Measurements from ENCODE around the gene ACKR2. TPM values are rescaled to one million over a fixed set of nuclear protein-coding genes. Genes with fewer than 3 reads are reported as not detected.

The ACKR2 gene
- polyA plus RNA-seq, 1 donor (not counting 4 experiments of a cell fraction or from before 2014, with no cell fraction given): 0.22 TPM

- dilution Hi-C loops (cut with MboI; ENCODE audit: extremely low pct_ligation_motif_present, low sequenced_read_pairs): no loop called here
- no peak overlapping the region for H3K4me2 ChIP-seq (ENCODE audit: control insufficient read depth, extremely low read depth, insufficient read depth, low read depth, low read length)
- H4K20me1 ChIP-seq (ENCODE audit: control insufficient read depth, extremely low read depth, insufficient read depth, low read length): no peaks in the 10 kb centered on the region
- TF ChIP-seq EZH2 (IDR thresholded peaks at IDR 0.05; ENCODE audit: low read length): no peak
- TF ChIP-seq, protein P1, sequence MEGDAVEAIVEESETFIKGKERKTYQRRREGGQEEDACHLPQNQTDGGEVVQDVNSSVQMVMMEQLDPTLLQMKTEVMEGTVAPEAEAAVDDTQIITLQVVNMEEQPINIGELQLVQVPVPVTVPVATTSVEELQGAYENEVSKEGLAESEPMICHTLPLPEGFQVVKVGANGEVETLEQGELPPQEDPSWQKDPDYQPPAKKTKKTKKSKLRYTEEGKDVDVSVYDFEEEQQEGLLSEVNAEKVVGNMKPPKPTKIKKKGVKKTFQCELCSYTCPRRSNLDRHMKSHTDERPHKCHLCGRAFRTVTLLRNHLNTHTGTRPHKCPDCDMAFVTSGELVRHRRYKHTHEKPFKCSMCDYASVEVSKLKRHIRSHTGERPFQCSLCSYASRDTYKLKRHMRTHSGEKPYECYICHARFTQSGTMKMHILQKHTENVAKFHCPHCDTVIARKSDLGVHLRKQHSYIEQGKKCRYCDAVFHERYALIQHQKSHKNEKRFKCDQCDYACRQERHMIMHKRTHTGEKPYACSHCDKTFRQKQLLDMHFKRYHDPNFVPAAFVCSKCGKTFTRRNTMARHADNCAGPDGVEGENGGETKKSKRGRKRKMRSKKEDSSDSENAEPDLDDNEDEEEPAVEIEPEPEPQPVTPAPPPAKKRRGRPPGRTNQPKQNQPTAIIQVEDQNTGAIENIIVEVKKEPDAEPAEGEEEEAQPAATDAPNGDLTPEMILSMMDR (optimal IDR thresholded peaks at IDR 0.05 in 1 of 3, IDR thresholded peaks at IDR 0.05 in 1 of 3, conservative IDR thresholded peaks at IDR 0.05 in 1 of 3; ENCODE audit: extremely low read depth in 1 of 3, insufficient read depth in 2 of 3, low read length in 3 of 3): no peak
- H2AFZ ChIP-seq (ENCODE audit: control insufficient read depth, low read length): no peak overlapping the region
- DNase-seq (ENCODE audit: low read depth, low spot score) (no peak), FAIRE-seq (no peak)
- H3K9me3 ChIP-seq (ENCODE audit: control insufficient read depth, low read depth, low read length): no peaks in the 10 kb centered on the region
- H3K9me1 ChIP-seq (ENCODE audit: control insufficient read depth, extremely low read depth, insufficient read depth, low read length): no peaks in the 10 kb centered on the region
- no peaks in the 10 kb centered on the region for H3K36me3 ChIP-seq (ENCODE audit: control insufficient read depth in 2 of 2, extremely low read depth in 1 of 2, insufficient read depth in 2 of 2, low read length in 2 of 2)
- H3K79me2 ChIP-seq (ENCODE audit: control insufficient read depth, insufficient read depth, low read length): no peaks in the 10 kb centered on the region
- H3K4me3 ChIP-seq (ENCODE audit: control insufficient read depth in 2 of 3, extremely low read depth in 1 of 3, insufficient read depth in 2 of 3, low read depth in 1 of 3, low read length in 3 of 3): no peak overlapping the region
- H3K27me3 ChIP-seq (ENCODE audit: control insufficient read depth, extremely low read depth, insufficient read depth, low read length): no peaks in the 10 kb centered on the region
- H3K27ac ChIP-seq (ENCODE audit: control insufficient read depth, insufficient read depth, low read length): no peak overlapping the region
- no peak overlapping the region for H3K9ac ChIP-seq (ENCODE audit: control insufficient read depth, extremely low read depth, insufficient read depth, low read length)
- H3K4me1 ChIP-seq (ENCODE audit: control insufficient read depth, extremely low read depth, insufficient read depth, low read length): peaks cover 15% of the 10 kb centered on the region
Measured at GRCh38 chr3:42815826-42816225, 6.6 kb downstream of the ACKR2 start.

- dilution Hi-C loops (cut with MboI; ENCODE audit: extremely low pct_ligation_motif_present, low sequenced_read_pairs): no loop called here
- Histone ChIP-seq H3K36me3 (ENCODE audit: control insufficient read depth in 2 of 2, extremely low read depth in 1 of 2, insufficient read depth in 2 of 2, low read length in 2 of 2) (no peaks in the 10 kb centered on the region), H2AFZ (ENCODE audit: control insufficient read depth, low read length) (no peak overlapping the region), H3K9ac (ENCODE audit: control insufficient read depth, extremely low read depth, insufficient read depth, low read length) (no peak overlapping the region), H3K79me2 (ENCODE audit: control insufficient read depth, insufficient read depth, low read length) (no peaks in the 10 kb centered on the region), H4K20me1 (ENCODE audit: control insufficient read depth, extremely low read depth, insufficient read depth, low read length) (no peaks in the 10 kb centered on the region), H3K27ac (ENCODE audit: control insufficient read depth, insufficient read depth, low read length) (no peak overlapping the region), H3K27me3 (ENCODE audit: control insufficient read depth, extremely low read depth, insufficient read depth, low read length) (no peaks in the 10 kb centered on the region), H3K9me1 (ENCODE audit: control insufficient read depth, extremely low read depth, insufficient read depth, low read length) (no peaks in the 10 kb centered on the region), H3K4me1 (ENCODE audit: control insufficient read depth, extremely low read depth, insufficient read depth, low read length) (peaks cover 31% of the 10 kb centered on the region), H3K9me3 (ENCODE audit: control insufficient read depth, low read depth, low read length) (no peaks in the 10 kb centered on the region), H3K4me2 (ENCODE audit: control insufficient read depth, extremely low read depth, insufficient read depth, low read depth, low read length) (no peak overlapping the region), H3K4me3 (ENCODE audit: control insufficient read depth in 2 of 3, extremely low read depth in 1 of 3, insufficient read depth in 2 of 3, low read depth in 1 of 3, low read length in 3 of 3) (no peak overlapping the region)
- FAIRE-seq (no peak), DNase-seq (ENCODE audit: low read depth, low spot score) (no peak)
- TF ChIP-seq, protein P1 (optimal IDR thresholded peaks at IDR 0.05 in 1 of 3, IDR thresholded peaks at IDR 0.05 in 1 of 3, conservative IDR thresholded peaks at IDR 0.05 in 1 of 3; ENCODE audit: extremely low read depth in 1 of 3, insufficient read depth in 2 of 3, low read length in 3 of 3): no peak
- no peak for TF ChIP-seq EZH2 (IDR thresholded peaks at IDR 0.05; ENCODE audit: low read length)
Measured at GRCh38 chr3:42819351-42819965, 10.2 kb downstream of the ACKR2 start.

Data from keratinocyte (primary cell).